Mammary epithelial cell (primary cell): ENCODE measurements around the gene BICDL2.
A peak's percentile ranks its signal among the peaks of the same experiment; 100 is the strongest.

Experiments
- EZH2 ChIP-seq: IDR thresholded peaks from 2 replicates; pipeline ENCODE4 v1.6.1; 2012; ENCODE audit warnings: low read length, inconsistent platforms, borderline replicate concordance
- TF ChIP-seq, protein P1 (sequence below), 2 donors: IDR thresholded peaks in 1 of 2; conservative IDR thresholded peaks in 1 of 2; 2 replicates each; pipeline ENCODE4 v1.5.1; 2011 to 2012; ENCODE audit warnings: inconsistent platforms in 2 of 2, low read length in 2 of 2, mild to moderate bottlenecking in 2 of 2, control low read depth in 1 of 2, low read depth in 1 of 2; ENCODE audit not compliant: insufficient read depth in 1 of 2; ENCODE audit errors: extremely low read depth in 1 of 2

GRCh38 chr16:3059041-3059722, 22.4 kb upstream of the BICDL2 start:
- TF ChIP-seq, protein P1, sequence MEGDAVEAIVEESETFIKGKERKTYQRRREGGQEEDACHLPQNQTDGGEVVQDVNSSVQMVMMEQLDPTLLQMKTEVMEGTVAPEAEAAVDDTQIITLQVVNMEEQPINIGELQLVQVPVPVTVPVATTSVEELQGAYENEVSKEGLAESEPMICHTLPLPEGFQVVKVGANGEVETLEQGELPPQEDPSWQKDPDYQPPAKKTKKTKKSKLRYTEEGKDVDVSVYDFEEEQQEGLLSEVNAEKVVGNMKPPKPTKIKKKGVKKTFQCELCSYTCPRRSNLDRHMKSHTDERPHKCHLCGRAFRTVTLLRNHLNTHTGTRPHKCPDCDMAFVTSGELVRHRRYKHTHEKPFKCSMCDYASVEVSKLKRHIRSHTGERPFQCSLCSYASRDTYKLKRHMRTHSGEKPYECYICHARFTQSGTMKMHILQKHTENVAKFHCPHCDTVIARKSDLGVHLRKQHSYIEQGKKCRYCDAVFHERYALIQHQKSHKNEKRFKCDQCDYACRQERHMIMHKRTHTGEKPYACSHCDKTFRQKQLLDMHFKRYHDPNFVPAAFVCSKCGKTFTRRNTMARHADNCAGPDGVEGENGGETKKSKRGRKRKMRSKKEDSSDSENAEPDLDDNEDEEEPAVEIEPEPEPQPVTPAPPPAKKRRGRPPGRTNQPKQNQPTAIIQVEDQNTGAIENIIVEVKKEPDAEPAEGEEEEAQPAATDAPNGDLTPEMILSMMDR (conservative IDR thresholded peaks at IDR 0.05 in 1 of 2, IDR thresholded peaks at IDR 0.05 in 1 of 2; ENCODE audit: extremely low read depth in 1 of 2, insufficient read depth in 1 of 2, low read depth in 1 of 2, low read length in 2 of 2) = peak; percentile 48 to 71
- TF ChIP-seq EZH2 = no peak
